Measurements from ENCODE around the gene ZNF337. TPM values are rescaled to one million over a fixed set of nuclear protein-coding genes. Genes with fewer than 3 reads are reported as not detected.

ZNF337 gene
- total RNA-seq: 10 to 100 TPM; 16.6 to 16.8 TPM

- H3K9me3 Mint-ChIP-seq (ENCODE audit: insufficient read depth): peaks cover 17% of the 10 kb centered on the region
- peak; percentile 96 for DNase-seq
- peak within 1 kb of the TSS; percentile 89 for H3K4me3 Mint-ChIP-seq
- CTCF ChIA-PET: no interaction called here
- peaks cover 24% of the 10 kb centered on the region for H3K4me1 Mint-ChIP-seq (ENCODE audit: low read depth)
- ATAC-seq: peak; percentile 96
- peak within 1 kb of the TSS; percentile 88 for H3K27ac Mint-ChIP-seq
- POLR2A ChIA-PET: no interaction called here
- H3K36me3 Mint-ChIP-seq (ENCODE audit: low read depth): peaks cover 24% of the 10 kb centered on the region
- no peaks in the 10 kb centered on the region for H3K27me3 Mint-ChIP-seq (ENCODE audit: low read depth)
Observed at GRCh38 chr20:25696371-25697131, at the start of gene ZNF337. TSS of gene ZNF337 (minus strand) at chr20:25696853. CDS start at chr20:25686417, 10,436 bp downstream.

- H3K36me3 Mint-ChIP-seq (ENCODE audit: low read depth): no peaks in the 10 kb centered on the region
- ATAC-seq (no peak), DNase-seq (no peak)
- no peaks in the 10 kb centered on the region for H3K27me3 Mint-ChIP-seq (ENCODE audit: low read depth)
- ChIA-PET POLR2A (interaction anchor here (0.7 kb wide), 1 partner anchor 297 kb away, joined by 3 read pairs; no protein-coding TSS in a partner anchor), CTCF (no interaction called here)
- H3K9me3 Mint-ChIP-seq (ENCODE audit: insufficient read depth): no peaks in the 10 kb centered on the region
- H3K27ac Mint-ChIP-seq: no peak overlapping the region
- peaks cover 3% of the 10 kb centered on the region for H3K4me1 Mint-ChIP-seq (ENCODE audit: low read depth)
- no peak overlapping the region for H3K4me3 Mint-ChIP-seq
Observed at GRCh38 chr20:25745738-25746137, 49.1 kb upstream of the ZNF337 start.

GRCh38 chr20:25745100-25745499 lies 48.4 kb upstream of the ZNF337 start:
- Mint-ChIP-seq H3K36me3 (ENCODE audit: low read depth) (no peaks in the 10 kb centered on the region), H3K27ac (no peak overlapping the region), H3K27me3 (ENCODE audit: low read depth) (no peaks in the 10 kb centered on the region), H3K9me3 (ENCODE audit: insufficient read depth) (no peaks in the 10 kb centered on the region), H3K4me1 (ENCODE audit: low read depth) (peaks cover 5% of the 10 kb centered on the region), H3K4me3 (no peak overlapping the region)
- CTCF ChIA-PET: no interaction called here
- ATAC-seq (no peak), DNase-seq (no peak)
- POLR2A ChIA-PET: no interaction called here

- ATAC-seq (no peak), DNase-seq (no peak)
- Mint-ChIP-seq H3K4me1 (ENCODE audit: low read depth) (peaks cover 13% of the 10 kb centered on the region), H3K9me3 (ENCODE audit: insufficient read depth) (no peaks in the 10 kb centered on the region), H3K27me3 (ENCODE audit: low read depth) (no peaks in the 10 kb centered on the region), H3K36me3 (ENCODE audit: low read depth) (peaks cover 1% of the 10 kb centered on the region), H3K4me3 (no peak overlapping the region), H3K27ac (no peak overlapping the region)
- ChIA-PET POLR2A (no interaction called here), CTCF (no interaction called here)
Observed at GRCh38 chr20:25744261-25744660, 47.6 kb upstream of the ZNF337 start.

- Mint-ChIP-seq H3K9me3 (ENCODE audit: insufficient read depth) (peaks cover 4% of the 10 kb centered on the region), H3K27me3 (ENCODE audit: low read depth) (no peaks in the 10 kb centered on the region), H3K4me3 (no peak overlapping the region), H3K4me1 (ENCODE audit: low read depth) (peaks cover 18% of the 10 kb centered on the region), H3K36me3 (ENCODE audit: low read depth) (peaks cover 1% of the 10 kb centered on the region), H3K27ac (no peak overlapping the region)
- no peak for ATAC-seq
- ChIA-PET CTCF (no interaction called here), POLR2A (no interaction called here)
- DNase-seq: no peak
Observed at GRCh38 chr20:25741088-25741487, 44.4 kb upstream of the ZNF337 start.

GRCh38 chr20:25739615-25740320 lies 43.1 kb upstream of the ZNF337 start:
- ChIA-PET POLR2A (interaction anchor here (0.7 kb wide), 1 partner anchor 12 kb away, joined by 3 read pairs; no protein-coding TSS in a partner anchor), CTCF (no interaction called here)
- Mint-ChIP-seq H3K27ac (peak overlapping the region; percentile 43), H3K9me3 (ENCODE audit: insufficient read depth) (peaks cover 4% of the 10 kb centered on the region), H3K4me1 (ENCODE audit: low read depth) (peaks cover 18% of the 10 kb centered on the region), H3K4me3 (no peak overlapping the region), H3K27me3 (ENCODE audit: low read depth) (no peaks in the 10 kb centered on the region), H3K36me3 (ENCODE audit: low read depth) (peaks cover 1% of the 10 kb centered on the region)
- DNase-seq: no peak
- ATAC-seq: peak; percentile 75

- ATAC-seq: no peak
- H3K9me3 Mint-ChIP-seq (ENCODE audit: insufficient read depth): peaks cover 4% of the 10 kb centered on the region
- no peak overlapping the region for H3K27ac Mint-ChIP-seq
- DNase-seq: no peak
- H3K36me3 Mint-ChIP-seq (ENCODE audit: low read depth): peaks cover 1% of the 10 kb centered on the region
- ChIA-PET CTCF (no interaction called here), POLR2A (no interaction called here)
- no peak overlapping the region for H3K4me3 Mint-ChIP-seq
- H3K27me3 Mint-ChIP-seq (ENCODE audit: low read depth): no peaks in the 10 kb centered on the region
- peaks cover 18% of the 10 kb centered on the region for H3K4me1 Mint-ChIP-seq (ENCODE audit: low read depth)
Observed at GRCh38 chr20:25738198-25738597, 41.5 kb upstream of the ZNF337 start.

GRCh38 chr20:25733903-25734302 lies 37.2 kb upstream of the ZNF337 start:
- ATAC-seq (no peak), DNase-seq (no peak)
- POLR2A ChIA-PET: no interaction called here
- Mint-ChIP-seq H3K27ac (no peak overlapping the region), H3K27me3 (ENCODE audit: low read depth) (no peaks in the 10 kb centered on the region), H3K9me3 (ENCODE audit: insufficient read depth) (peaks cover 4% of the 10 kb centered on the region), H3K36me3 (ENCODE audit: low read depth) (no peaks in the 10 kb centered on the region), H3K4me3 (no peak overlapping the region), H3K4me1 (ENCODE audit: low read depth) (peaks cover under 1% of the 10 kb centered on the region)
- CTCF ChIA-PET: no interaction called here

GRCh38 chr20:25730862-25731261 lies 34.2 kb upstream of the ZNF337 start:
- H3K9me3 Mint-ChIP-seq (ENCODE audit: insufficient read depth): peaks cover 14% of the 10 kb centered on the region
- CTCF ChIA-PET: no interaction called here
- no peak overlapping the region for H3K4me3 Mint-ChIP-seq

GRCh38 chr20:25726357-25726756 lies 29.7 kb upstream of the ZNF337 start:
- Mint-ChIP-seq H3K9me3 (ENCODE audit: insufficient read depth) (peaks cover 40% of the 10 kb centered on the region), H3K27me3 (ENCODE audit: low read depth) (no peaks in the 10 kb centered on the region), H3K27ac (peak overlapping the region; percentile 74), H3K4me1 (ENCODE audit: low read depth) (peaks cover 10% of the 10 kb centered on the region), H3K4me3 (peak overlapping the region; percentile 35), H3K36me3 (ENCODE audit: low read depth) (peaks cover 30% of the 10 kb centered on the region)
- ChIA-PET CTCF (no interaction called here), POLR2A (no interaction called here)
- no peak for DNase-seq
- ATAC-seq: no peak

More at GRCh38 chr20:25730862-25731261, 34.2 kb upstream of the ZNF337 start:
- DNase-seq (no peak), ATAC-seq (no peak)
- H3K4me1 Mint-ChIP-seq (ENCODE audit: low read depth): peaks cover 4% of the 10 kb centered on the region
- H3K27me3 Mint-ChIP-seq (ENCODE audit: low read depth): no peaks in the 10 kb centered on the region
- POLR2A ChIA-PET: no interaction called here
- peaks cover 21% of the 10 kb centered on the region for H3K36me3 Mint-ChIP-seq (ENCODE audit: low read depth)
- no peak overlapping the region for H3K27ac Mint-ChIP-seq

- POLR2A ChIA-PET: no interaction called here
- Mint-ChIP-seq H3K27ac (peak overlapping the region; percentile 74), H3K4me3 (peak overlapping the region; percentile 35), H3K4me1 (ENCODE audit: low read depth) (peaks cover 10% of the 10 kb centered on the region), H3K36me3 (ENCODE audit: low read depth) (peaks cover 34% of the 10 kb centered on the region), H3K27me3 (ENCODE audit: low read depth) (no peaks in the 10 kb centered on the region), H3K9me3 (ENCODE audit: insufficient read depth) (peaks cover 40% of the 10 kb centered on the region)
- DNase-seq: no peak
- CTCF ChIA-PET: no interaction called here
- peak; percentile 33 for ATAC-seq
Observed at GRCh38 chr20:25725639-25726038, 29.0 kb upstream of the ZNF337 start.

- ChIA-PET CTCF (no interaction called here), POLR2A (no interaction called here)
Observed at GRCh38 chr20:25723975-25724374, 27.3 kb upstream of the ZNF337 start.

More at GRCh38 chr20:25723975-25724374, 27.3 kb upstream of the ZNF337 start:
- Mint-ChIP-seq H3K4me3 (no peak overlapping the region), H3K36me3 (ENCODE audit: low read depth) (peaks cover 42% of the 10 kb centered on the region), H3K27ac (no peak overlapping the region), H3K9me3 (ENCODE audit: insufficient read depth) (peaks cover 40% of the 10 kb centered on the region), H3K4me1 (ENCODE audit: low read depth) (peaks cover 20% of the 10 kb centered on the region), H3K27me3 (ENCODE audit: low read depth) (no peaks in the 10 kb centered on the region)
- no peak for DNase-seq
- no peak for ATAC-seq

Measured in activated CD8-positive, alpha-beta T cell treated with anti-CD3 and anti-CD28 coated beads, Interleukin-2, amount 10 ng/mL, durations not matched to agents 7 days and 5 days (primary cell).